Choroid plexus epithelial cell (primary cell): ENCODE measurements around the gene SLC7A14.
A peak's percentile ranks its signal among the peaks of the same experiment; 100 is the strongest.

Experiments used
- DNase-seq: peaks from one replicate; pipeline ENCODE4 v3.0.0-alpha.2; 2010; ENCODE audit warnings: low read depth
- H3K4me3 ChIP-seq: 2 replicates; pipeline ENCODE4 v1.5.1; 2011; ENCODE audit warnings: low read depth, mild to moderate bottlenecking, control low read depth, low read length, moderate library complexity
- TF ChIP-seq, protein P1 (sequence below): conservative IDR thresholded peaks from 2 replicates; pipeline ENCODE4 v1.5.1; 2011; ENCODE audit warnings: low read depth, mild to moderate bottlenecking, control low read depth, inconsistent platforms, low read length, moderate library complexity

Gene SLC7A14

DNA sequence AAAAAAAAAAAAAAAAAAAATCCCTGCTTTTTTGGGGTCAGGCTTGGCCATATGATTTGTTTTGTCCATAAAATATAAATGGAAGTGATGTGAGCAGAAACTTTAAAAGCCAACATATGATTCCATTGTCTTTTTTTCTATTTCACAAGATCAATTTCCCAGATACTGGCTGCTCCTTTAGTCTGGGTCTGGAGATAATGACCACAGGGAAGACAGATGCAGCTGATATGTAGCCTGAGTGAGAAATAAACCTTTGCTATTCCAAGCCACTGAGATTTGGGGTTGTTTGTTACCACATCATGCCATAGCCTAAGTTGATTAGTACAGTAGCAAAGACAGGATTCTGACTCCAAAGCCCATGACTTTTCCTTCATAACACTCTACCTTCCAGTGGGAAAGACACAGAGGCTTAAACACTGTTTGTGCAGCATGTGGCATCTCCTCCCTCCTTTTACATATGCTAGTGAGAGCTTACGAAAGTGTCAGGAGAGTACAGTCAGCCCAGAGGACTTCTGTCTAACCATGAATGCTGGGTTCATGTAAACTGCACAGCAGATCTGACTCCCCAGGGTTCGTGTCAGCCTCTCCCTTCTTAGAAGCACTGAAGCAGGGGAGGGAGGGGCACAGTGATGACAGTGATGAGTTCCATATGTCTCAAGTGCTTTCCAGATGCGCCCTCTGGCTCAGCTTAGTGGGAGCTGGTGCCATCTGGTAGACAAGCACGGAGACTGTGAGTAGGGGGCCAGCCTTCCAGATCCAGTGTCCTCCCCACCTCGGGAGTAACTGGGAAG lies 36.7 kb upstream of the SLC7A14 start:
- peak; percentile 92 for DNase-seq
- TF ChIP-seq, protein P1, sequence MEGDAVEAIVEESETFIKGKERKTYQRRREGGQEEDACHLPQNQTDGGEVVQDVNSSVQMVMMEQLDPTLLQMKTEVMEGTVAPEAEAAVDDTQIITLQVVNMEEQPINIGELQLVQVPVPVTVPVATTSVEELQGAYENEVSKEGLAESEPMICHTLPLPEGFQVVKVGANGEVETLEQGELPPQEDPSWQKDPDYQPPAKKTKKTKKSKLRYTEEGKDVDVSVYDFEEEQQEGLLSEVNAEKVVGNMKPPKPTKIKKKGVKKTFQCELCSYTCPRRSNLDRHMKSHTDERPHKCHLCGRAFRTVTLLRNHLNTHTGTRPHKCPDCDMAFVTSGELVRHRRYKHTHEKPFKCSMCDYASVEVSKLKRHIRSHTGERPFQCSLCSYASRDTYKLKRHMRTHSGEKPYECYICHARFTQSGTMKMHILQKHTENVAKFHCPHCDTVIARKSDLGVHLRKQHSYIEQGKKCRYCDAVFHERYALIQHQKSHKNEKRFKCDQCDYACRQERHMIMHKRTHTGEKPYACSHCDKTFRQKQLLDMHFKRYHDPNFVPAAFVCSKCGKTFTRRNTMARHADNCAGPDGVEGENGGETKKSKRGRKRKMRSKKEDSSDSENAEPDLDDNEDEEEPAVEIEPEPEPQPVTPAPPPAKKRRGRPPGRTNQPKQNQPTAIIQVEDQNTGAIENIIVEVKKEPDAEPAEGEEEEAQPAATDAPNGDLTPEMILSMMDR: peak; percentile 21
- H3K4me3 ChIP-seq: no peak overlapping the region

DNA sequence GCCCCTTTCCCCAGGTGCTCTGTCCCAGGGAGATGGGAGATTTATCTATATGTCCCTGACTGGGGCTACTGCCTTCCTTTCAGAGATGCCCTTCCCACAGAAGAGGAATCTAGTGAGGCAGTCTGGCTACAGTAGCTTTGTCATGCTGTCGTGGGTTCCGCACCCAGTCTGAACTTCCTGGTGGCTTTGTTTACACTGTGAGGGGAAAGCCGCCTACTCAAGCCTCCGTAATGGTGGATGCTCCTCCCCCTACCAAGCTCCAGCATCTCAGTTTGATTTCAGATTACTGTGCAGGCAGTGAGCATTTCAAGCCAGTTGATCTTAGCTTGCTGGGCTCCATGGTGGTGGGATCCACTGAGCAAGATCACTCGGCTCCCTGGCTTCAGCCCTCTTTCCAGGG lies 35.4 kb upstream of the SLC7A14 start:
- H3K4me3 ChIP-seq: no peak overlapping the region
- no peak for DNase-seq
- TF ChIP-seq, protein P1: no peak

DNA sequence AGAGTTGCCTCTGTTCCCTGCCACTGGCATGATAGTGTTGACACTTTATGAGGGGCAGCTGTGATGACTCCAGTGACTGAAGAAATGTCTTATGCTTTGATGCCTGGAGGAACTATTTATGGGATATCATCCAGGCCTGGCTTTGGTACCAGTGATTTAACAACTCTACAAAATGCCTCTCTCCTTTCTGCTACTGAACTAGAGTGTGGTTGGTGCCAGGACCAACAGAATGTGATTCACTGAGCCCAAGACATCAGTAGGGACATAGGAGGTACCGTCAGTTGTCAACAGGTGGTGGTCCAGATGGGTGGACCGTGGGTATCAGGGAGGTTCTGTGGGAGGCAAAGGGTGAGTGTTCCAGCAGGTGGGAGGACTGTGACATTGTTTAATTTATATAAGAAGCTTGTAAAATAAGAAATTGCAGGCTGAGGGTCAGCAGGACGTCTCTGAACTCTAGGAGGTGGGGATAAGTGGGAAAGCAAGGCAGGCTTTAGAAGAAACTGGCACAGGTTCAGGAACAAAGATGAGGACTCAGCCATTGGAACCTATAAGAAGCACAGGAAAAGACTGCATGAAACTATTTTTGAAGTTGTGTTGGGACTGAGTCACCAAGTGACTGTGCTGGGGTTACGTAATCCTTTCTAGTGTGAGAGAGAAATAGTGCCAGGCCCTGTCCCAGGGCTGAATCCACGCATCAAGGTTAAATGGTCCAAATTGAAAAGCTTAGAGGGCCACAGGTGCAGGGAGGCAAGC lies 28.5 kb upstream of the SLC7A14 start:
- DNase-seq: peak; percentile 83
- no peak overlapping the region for H3K4me3 ChIP-seq
- TF ChIP-seq, protein P1: no peak

DNA sequence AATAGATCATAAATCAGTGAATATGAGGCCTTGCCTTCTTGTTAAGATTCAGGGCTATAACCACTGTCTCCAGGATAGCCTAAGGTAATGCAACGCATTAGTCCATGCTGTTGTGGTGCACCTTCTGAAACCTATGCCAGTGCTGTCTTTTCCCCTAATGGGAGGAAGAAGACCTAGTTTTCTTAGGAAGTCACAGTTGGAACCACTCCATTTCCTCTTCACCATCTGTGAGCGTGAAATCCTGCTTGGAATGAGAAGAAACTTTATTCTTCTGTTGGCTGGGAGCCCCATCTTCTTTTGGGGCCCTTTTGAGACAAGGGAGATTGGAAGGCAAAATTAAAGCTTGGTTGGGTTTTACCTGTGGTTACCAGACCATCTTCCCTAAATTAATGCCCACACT lies 25.9 kb upstream of the SLC7A14 start:
- DNase-seq: no peak
- no peak overlapping the region for H3K4me3 ChIP-seq
- TF ChIP-seq, protein P1: no peak

DNA sequence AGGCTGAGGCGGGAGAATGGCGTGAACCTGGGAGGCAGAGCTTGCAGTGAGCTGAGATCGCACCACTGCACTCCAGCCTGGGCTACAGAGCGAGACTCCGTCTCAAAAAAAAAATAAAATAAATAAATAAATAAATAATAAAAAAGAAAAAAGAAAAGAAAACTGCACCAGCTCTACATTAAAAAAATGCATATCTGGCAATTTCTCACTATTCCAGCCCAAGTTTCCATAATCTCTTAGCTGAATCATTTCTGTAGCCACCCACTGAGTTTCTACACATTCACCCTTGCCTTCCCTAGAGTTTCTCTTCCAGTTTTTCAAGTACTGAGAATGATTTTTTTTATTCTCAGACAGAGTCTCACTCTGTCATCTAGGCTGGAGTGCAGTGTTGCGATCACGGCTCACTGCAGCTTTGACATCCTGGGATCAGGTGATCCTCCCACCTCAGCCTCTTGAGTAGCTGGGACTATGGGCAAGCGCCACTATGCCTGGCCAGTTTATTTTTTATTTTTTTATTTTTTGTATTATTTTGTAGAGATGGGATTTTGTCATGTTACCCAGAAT lies 24.5 kb upstream of the SLC7A14 start:
- no peak for DNase-seq
- H3K4me3 ChIP-seq: no peak overlapping the region
- TF ChIP-seq, protein P1: no peak

DNA sequence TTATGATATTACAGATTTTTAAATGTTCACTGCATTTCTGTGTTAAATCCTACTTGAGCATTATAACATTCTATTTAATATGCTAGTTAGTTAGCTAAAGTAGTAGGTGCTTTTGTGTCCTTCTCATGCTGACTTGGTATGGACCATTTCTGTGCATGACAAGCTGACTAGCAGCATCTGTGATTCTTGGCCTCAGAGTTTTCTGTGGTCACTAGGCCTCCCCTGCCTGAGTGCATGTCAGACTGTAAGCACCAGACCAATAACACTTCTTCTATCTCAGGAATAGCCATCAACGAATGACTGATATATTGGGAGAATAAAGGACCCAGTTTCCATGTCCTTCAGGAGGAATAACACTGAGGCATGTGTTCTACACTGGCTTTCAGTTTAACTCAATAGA lies 22.6 kb upstream of the SLC7A14 start:
- TF ChIP-seq, protein P1: no peak
- no peak overlapping the region for H3K4me3 ChIP-seq
- DNase-seq: no peak
